GM19468 (cell line): Measurements from ENCODE around the gene KCNN3.

ENCODE experiments used
- ATAC-seq: cut with Tn5 transposase; IDR thresholded peaks from one replicate; pipeline ENCODE4 v1.9.1; 2021; ENCODE audit warnings: mild to moderate bottlenecking, moderate library complexity, moderate number of reproducible peaks; ENCODE audit not compliant: unreplicated experiment; ENCODE audit errors: extremely low read depth

The KCNN3 gene

GRCh38 chr1:154881820-154882535, 11.9 kb upstream of the KCNN3 start:
- ATAC-seq, result no peak

DNA sequence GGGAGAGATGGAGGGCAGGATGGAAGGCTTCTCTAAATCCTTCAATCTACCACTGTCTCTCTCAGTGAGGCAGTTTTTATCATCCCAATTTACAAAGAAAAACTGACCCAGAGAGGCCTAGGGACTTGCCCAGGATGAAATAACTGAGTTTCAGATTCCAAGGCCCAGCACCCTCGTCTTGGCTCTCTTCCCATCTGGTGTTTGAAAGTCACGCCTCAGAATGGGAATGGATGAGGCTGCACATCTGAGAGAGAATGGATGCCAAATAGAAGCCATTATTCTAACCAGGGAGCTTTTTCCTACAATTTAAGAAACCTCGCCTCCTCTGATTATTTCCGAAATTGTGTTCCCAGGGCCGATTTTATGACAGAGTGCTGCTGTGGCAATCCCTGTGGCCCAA, 10.6 kb upstream of the KCNN3 start:
- no peak for ATAC-seq

DNA sequence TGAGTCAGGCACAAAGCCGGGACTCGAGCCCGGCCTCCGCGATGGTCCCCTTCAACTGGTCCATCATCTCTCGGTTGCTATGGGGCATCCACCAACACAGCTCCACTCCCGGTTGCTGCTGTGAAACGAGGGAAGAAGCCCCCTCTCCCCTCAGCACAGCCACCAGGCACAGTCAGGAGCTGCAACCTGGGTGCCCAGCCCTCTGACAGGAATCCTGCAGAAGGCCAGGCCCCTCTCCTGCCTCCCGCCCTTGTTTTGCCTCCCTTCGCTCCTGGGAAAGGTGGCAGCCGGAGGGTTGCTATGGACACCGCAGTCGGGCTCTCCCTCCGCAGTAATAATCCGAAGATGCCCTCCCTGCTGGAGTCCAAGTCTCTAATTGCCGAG, 8.9 kb upstream of the KCNN3 start:
- ATAC-seq, result no peak

- no peak for ATAC-seq
Measured at GRCh38 chr1:154878371-154879037, 8.4 kb upstream of the KCNN3 start.

DNA sequence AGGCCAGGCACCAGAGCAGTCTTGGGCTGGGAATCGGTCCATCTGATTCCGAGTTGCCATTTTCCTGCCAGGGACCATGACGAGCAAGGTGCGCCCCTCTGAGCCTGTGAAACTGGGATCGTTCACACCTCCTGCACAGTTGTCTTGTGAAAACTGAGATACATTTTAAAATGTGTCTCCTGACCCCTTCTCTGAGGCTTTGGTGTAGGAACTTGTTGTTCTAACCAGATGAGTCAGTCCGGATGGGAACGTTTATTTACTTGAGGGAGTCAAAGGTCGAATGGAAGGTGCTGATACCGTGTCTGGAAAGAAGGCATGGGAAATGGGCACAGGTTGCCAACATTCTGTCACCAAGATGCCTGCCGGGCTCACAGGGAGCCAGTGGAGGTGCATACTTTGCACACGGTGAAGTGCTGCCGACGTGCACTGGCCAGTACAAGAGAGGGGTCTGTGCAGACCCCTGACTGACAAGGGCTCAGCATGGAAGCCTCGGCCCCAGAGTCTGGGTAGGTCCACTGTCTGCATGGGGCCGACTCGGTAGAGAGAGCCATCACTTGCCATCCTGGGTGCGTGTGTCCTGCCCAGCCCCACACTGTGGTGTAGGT, 7.4 kb upstream of the KCNN3 start:
- no peak for ATAC-seq

DNA sequence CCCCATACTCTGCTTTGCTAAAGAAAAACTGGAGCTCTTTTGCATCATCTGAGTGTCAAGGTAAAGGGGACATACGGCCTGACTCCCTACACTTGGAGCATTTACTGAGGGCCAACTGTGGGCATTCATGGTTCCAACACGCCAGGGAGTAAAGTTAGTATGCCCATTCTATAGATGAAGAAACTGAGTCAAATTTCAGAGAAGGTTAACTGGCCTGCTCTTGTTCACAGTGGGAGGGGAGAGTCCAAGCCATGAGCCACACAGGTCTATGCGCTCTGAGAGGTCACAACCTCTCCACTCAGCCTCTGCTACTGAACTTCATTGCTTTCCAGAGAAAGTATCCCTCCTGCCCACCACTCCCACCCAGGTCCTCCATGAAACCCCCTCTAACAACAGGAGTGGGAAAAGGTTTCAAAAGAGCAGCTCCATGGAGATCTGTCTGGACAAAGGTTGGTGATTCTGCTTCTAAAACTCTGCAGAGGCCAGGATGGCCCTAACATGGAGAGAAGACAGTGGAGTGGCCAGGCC, 6.8 kb upstream of the KCNN3 start:
- no peak for ATAC-seq

- ATAC-seq, result no peak
Measured at GRCh38 chr1:154874465-154874864, 4.4 kb upstream of the KCNN3 start.

GRCh38 chr1:154873321-154873950, 3.4 kb upstream of the KCNN3 start:
- ATAC-seq, result no peak

GRCh38 chr1:154871374-154871773, 1.3 kb upstream of the KCNN3 start:
- no peak for ATAC-seq

DNA sequence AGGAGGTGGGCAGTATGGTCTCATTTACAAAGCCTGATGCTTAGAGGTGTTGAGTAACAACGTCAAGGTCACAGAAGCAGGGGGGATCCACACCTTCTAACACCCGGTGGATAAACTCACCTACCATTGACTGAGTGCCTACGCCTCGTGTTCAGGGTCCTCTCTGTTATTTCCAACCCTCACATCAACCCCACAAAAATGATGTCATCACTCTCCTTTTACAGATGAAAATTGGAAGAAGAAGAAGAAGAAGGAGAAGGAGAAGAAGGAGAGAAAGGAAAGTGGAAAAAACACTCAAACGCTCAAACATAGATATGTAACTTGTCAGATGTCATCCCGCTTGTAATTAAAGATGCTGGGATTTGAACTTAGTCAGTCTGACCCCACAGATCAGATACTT, 653 bp upstream of the KCNN3 start:
- no peak for ATAC-seq

GRCh38 chr1:154869351-154870114, 548 bp downstream of the KCNN3 start:
- no peak for ATAC-seq

DNA sequence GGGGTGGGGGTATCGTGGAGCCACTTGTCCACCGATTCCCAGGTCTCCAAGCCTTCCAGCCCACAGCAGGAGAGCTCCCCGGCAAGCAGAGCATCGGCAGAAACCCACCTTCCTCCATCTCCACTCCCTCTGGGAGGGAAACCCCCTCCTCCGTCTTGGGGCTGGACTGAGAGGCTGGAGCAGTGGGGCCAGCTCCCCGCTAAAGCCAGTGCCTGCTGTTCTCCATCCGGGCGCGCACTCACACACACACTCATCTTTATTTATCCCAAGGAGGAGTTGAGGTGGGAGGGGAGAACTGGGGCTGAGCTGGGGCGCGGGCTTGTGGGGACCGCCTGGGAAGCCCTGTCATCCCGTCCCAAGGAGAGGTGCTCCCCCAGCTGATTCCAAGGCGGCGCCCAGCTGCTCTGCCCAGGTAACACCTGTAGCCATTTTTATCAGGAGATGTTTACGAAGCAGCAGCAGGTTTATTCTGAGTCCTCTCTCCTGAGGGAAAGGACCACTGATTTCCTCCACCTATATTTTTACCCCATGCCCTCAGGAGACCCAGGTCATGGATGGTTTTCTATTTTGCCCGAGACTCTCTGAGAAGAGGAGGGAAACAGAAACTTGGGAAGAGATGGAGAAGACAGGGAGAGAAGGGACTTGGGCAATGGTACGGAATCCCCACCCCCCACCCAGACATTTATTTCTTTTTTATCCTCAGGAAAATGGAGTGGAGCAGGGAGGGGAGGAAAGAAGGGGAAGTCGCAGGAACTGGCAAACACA, 2.1 kb downstream of the KCNN3 start:
- no peak for ATAC-seq

DNA sequence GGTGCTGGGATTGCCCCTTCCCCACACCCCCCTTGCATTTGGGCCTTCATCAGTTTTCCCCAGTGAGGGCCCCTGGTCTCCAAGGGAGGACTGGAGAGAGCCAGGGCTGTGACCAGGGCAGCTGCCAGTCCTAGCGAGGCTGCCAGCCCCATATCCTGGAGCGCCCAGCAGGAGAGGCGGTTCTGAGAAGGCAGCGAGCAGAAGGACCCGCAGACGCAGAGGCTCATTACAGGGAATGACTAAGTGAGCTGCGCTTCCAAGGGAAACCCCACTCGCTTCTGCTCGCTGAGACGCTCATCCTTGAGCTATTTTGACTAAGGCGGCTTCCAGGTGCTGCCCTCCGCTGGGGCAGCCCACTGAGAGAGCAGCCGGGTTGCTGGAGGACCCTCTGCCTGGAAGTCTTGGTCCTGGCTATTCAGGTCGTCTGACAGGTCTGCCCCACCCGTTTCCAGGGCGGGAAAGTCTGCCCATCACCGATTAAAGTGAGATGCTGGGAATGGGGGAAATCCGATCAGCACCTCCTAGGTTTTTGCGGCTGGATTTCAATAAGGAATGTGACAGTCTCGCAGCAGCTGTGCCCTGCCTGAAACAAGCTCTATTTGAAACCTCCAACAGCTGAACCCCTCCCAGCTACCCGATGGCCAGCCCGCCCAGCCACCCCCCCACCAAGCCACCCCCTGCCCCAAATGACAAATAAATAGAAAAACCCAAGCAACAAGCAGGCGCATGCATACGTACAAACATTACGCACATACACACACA, 2.8 kb downstream of the KCNN3 start:
- no peak for ATAC-seq

DNA sequence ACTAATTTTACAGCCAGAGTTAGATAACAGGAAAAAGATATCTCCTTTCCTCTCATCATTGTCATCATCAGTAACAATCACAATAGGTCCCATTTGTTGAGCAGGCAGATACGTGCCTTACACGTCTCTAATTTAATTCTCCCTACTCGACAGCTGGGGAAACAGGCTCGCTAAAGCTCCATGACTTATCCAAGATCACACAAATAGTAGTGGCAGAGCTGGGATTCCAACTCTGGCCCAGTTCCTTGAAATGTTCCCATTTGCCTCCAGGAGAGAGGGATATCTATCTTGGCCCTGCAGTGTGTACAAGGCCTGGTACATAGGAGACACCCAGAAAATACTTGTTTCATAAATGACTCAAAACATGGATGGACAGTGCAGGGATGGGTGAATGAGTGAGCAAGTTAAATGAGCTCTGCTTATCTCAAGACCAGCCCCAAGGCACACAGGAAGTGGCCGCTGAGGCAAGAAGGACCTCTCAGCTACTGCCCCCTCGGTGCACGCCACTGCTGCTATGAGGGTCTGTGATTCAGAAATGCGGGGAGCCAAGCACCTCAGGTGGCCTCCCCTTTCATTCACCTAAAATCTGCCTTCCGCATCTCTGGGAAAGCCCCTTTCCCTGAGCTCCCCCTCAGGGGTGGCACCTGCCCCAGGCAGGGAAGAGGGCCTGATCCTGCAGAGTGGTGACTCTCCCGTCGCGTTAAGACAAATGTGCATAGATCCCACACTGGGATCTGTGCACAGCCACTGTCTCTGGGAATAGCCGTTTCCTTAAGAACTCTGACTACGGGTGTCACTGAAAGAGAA, 3.6 kb downstream of the KCNN3 start:
- no peak for ATAC-seq

- no peak for ATAC-seq
Measured at GRCh38 chr1:154865442-154866256, 4.4 kb downstream of the KCNN3 start.

DNA sequence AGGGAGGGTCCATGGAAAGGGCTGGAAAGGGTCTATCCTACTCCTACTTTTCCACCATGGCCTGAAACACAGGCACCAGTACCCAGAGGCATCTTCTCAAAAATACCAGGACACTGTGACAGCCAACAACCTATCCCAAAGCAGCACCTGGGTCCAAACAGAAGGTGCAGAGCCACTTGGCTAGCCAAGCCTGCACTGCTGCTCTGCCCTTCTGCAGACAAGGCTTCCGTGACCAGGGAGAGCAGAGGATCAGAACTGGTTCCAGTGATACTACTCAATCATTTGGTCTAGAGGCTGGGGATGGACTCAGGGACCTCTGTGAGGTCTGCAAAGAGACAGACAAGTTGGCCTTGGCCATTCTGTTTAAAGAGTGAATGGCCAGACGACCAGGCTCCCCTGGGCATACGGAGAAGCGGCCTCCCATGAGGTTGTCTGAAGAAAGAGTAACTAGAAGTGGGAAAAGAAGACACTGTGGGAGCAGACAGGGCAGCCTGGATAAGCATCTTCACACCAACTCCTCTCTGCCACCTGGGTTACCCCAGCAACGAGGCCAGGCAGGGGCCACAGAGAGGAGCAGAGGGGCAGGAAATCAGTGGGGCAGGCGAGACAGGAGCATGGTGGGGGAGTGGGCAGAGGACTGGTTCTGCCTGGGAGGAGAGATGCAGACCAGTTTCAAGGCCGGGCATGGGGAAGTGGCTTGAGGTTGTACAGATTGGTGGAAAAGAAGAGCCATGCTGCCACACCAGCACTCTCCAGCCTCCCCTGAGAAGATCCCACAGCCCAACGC, 5.7 kb downstream of the KCNN3 start:
- ATAC-seq, result no peak
